MM.1S (cell line): Measurements from ENCODE around the gene TMEM273.

ENCODE experiments used
- DNase-seq: peaks from one replicate; pipeline ENCODE4 v3.0.0-alpha.2; 2015
- H2AFZ ChIP-seq: fragments of 300-600 bp; sonication (generic); 2 replicates; pipeline ENCODE4 v1.6.0; 2016; ENCODE audit warnings: antibody characterized with exemption, low read length
- H3F3A ChIP-seq: fragments of 300-600 bp; sonication (generic); 2 replicates; pipeline ENCODE4 v1.6.1; 2016; ENCODE audit warnings: mild to moderate bottlenecking, antibody characterized with exemption, low read length, moderate library complexity, mixed read lengths; ENCODE audit not compliant: insufficient read depth
- H3K27ac ChIP-seq: fragments of 300-600 bp; sonication (generic); 2 replicates; pipeline ENCODE4 v1.5.1; 2016; ENCODE audit warnings: mild to moderate bottlenecking, low read length
- H3K27me3 ChIP-seq: fragments of 300-600 bp; sonication (generic); replicated peaks from 2 replicates; pipeline ENCODE4 v1.6.0; 2016; ENCODE audit warnings: low read length; ENCODE audit not compliant: insufficient read depth
- H3K36me3 ChIP-seq: fragments of 300-600 bp; sonication (generic); replicated peaks from 2 replicates; pipeline ENCODE4 v1.6.1; 2016; ENCODE audit warnings: mild to moderate bottlenecking, low read length, mixed read lengths; ENCODE audit not compliant: insufficient read depth
- H3K4me1 ChIP-seq: fragments of 300-600 bp; sonication (generic); 2 replicates; pipeline ENCODE4 v1.6.1; 2016; ENCODE audit warnings: low read length, mixed read lengths
- H3K4me2 ChIP-seq: fragments of 300-600 bp; sonication (generic); 2 replicates; pipeline ENCODE4 v1.6.0; 2016; ENCODE audit warnings: low read depth, low read length
- H3K4me3 ChIP-seq: fragments of 300-600 bp; sonication (generic); 2 replicates; pipeline ENCODE4 v1.5.1; 2016; ENCODE audit warnings: low read length, mixed read lengths
- H3K79me2 ChIP-seq: fragments of 300-600 bp; sonication (generic); 2 replicates; pipeline ENCODE4 v1.6.1; 2016; ENCODE audit warnings: mixed run types, low read length, mixed read lengths
- H3K9ac ChIP-seq: fragments of 300-600 bp; sonication (generic); 2 replicates; pipeline ENCODE4 v1.6.1; 2016; ENCODE audit warnings: low read length, mixed read lengths
- H3K9me2 ChIP-seq: fragments of 300-600 bp; sonication (generic); replicated peaks from 2 replicates; pipeline ENCODE4 v1.6.1; 2016; ENCODE audit warnings: mild to moderate bottlenecking, low read length, mixed read lengths; ENCODE audit not compliant: insufficient read depth
- H3K9me3 ChIP-seq: fragments of 300-600 bp; sonication (generic); replicated peaks from 2 replicates; pipeline ENCODE4 v1.6.1; 2016; ENCODE audit warnings: mild to moderate bottlenecking, low read length, mixed read lengths; ENCODE audit not compliant: insufficient read depth
- H4K20me1 ChIP-seq: fragments of 300-600 bp; sonication (generic); 2 replicates; pipeline ENCODE4 v1.6.1; 2016; ENCODE audit warnings: mild to moderate bottlenecking, low read length, moderate library complexity, mixed read lengths; ENCODE audit not compliant: insufficient read depth
- CTCF ChIP-seq: fragments of 300-600 bp; sonication (generic); IDR thresholded peaks from 2 replicates; pipeline ENCODE4 v1.5.1; 2016; ENCODE audit warnings: antibody characterized with exemption, low read length, mixed read lengths
- EZH2 ChIP-seq: fragments of 300-600 bp; sonication (generic); optimal IDR thresholded peaks from 2 replicates; pipeline ENCODE3; 2017; ENCODE audit warnings: low read depth, mild to moderate bottlenecking, antibody characterized with exemption, low read length, mixed read lengths
- EZH2phosphoT487 ChIP-seq: fragments of 300-600 bp; sonication (generic); IDR thresholded peaks from 2 replicates; pipeline ENCODE4 v1.6.1; 2018; ENCODE audit warnings: antibody characterized with exemption, low read length

Gene TMEM273

GRCh38 chr10:49161411-49161997, 26.7 kb downstream of the TMEM273 start:
- no peaks in the 10 kb centered on the region for H3K27me3 ChIP-seq
- no peaks in the 10 kb centered on the region for H3F3A ChIP-seq
- H4K20me1 ChIP-seq, result no peaks in the 10 kb centered on the region
- no peaks in the 10 kb centered on the region for H3K79me2 ChIP-seq
- H2AFZ ChIP-seq, result no peak overlapping the region
- H3K4me2 ChIP-seq, result no peak overlapping the region
- no peak overlapping the region for H3K27ac ChIP-seq
- H3K4me1 ChIP-seq, result no peaks in the 10 kb centered on the region
- H3K4me3 ChIP-seq, result no peak overlapping the region
- TF ChIP-seq EZH2, result no peak
- no peak for TF ChIP-seq CTCF
- TF ChIP-seq EZH2phosphoT487, result no peak
- no peak overlapping the region for H3K9ac ChIP-seq
- no peaks in the 10 kb centered on the region for H3K9me3 ChIP-seq
- no peaks in the 10 kb centered on the region for H3K9me2 ChIP-seq
- H3K36me3 ChIP-seq, result no peaks in the 10 kb centered on the region
- DNase-seq, result no peak

- H3K27me3 ChIP-seq, result no peaks in the 10 kb centered on the region
- no peaks in the 10 kb centered on the region for H3K79me2 ChIP-seq
- H3K36me3 ChIP-seq, result no peaks in the 10 kb centered on the region
- H3K4me2 ChIP-seq, result no peak overlapping the region
- TF ChIP-seq EZH2phosphoT487 (no peak), EZH2 (no peak), CTCF (no peak)
- DNase-seq, result no peak
- no peaks in the 10 kb centered on the region for H4K20me1 ChIP-seq
- H3K4me1 ChIP-seq, result no peaks in the 10 kb centered on the region
- no peak overlapping the region for H3K4me3 ChIP-seq
- H2AFZ ChIP-seq, result no peak overlapping the region
- no peak overlapping the region for H3K9ac ChIP-seq
- H3K9me2 ChIP-seq, result no peaks in the 10 kb centered on the region
- H3K9me3 ChIP-seq, result no peaks in the 10 kb centered on the region
- H3F3A ChIP-seq, result no peaks in the 10 kb centered on the region
- H3K27ac ChIP-seq, result no peak overlapping the region
Measured at GRCh38 chr10:49160814-49161213, 27.4 kb downstream of the TMEM273 start.

GRCh38 chr10:49160110-49160509, 28.1 kb downstream of the TMEM273 start:
- H3K27me3 ChIP-seq, result no peaks in the 10 kb centered on the region
- H3K4me1 ChIP-seq, result no peaks in the 10 kb centered on the region
- H3K27ac ChIP-seq, result no peak overlapping the region
- DNase-seq, result no peak
- H4K20me1 ChIP-seq, result no peaks in the 10 kb centered on the region
- H3K4me2 ChIP-seq, result no peak overlapping the region
- no peaks in the 10 kb centered on the region for H3K9me3 ChIP-seq
- H3K9ac ChIP-seq, result no peak overlapping the region
- TF ChIP-seq EZH2phosphoT487 (no peak), EZH2 (no peak), CTCF (no peak)
- H2AFZ ChIP-seq, result no peak overlapping the region
- H3K36me3 ChIP-seq, result no peaks in the 10 kb centered on the region
- H3K79me2 ChIP-seq, result no peaks in the 10 kb centered on the region
- H3F3A ChIP-seq, result no peaks in the 10 kb centered on the region
- no peaks in the 10 kb centered on the region for H3K9me2 ChIP-seq
- H3K4me3 ChIP-seq, result no peak overlapping the region
